HG03457 (cell line): ENCODE measurements around the gene EN2.

Experiments used
- ATAC-seq: cut with Tn5 transposase; IDR thresholded peaks from one replicate; pipeline ENCODE4 v1.9.1; 2021; ENCODE audit warnings: moderate number of reproducible peaks; ENCODE audit not compliant: unreplicated experiment

EN2 gene

GRCh38 chr7:155450558-155450969, 7.4 kb upstream of the EN2 start:
- ATAC-seq, result no peak

- no peak for ATAC-seq
Observed at GRCh38 chr7:155450970-155451801, 6.7 kb upstream of the EN2 start.

GRCh38 chr7:155451840-155452239, 6.1 kb upstream of the EN2 start:
- ATAC-seq, result no peak

GRCh38 chr7:155452505-155453295, 5.2 kb upstream of the EN2 start:
- ATAC-seq, result no peak

- ATAC-seq, result no peak
Observed at GRCh38 chr7:155453296-155454182, 4.4 kb upstream of the EN2 start.

- ATAC-seq, result no peak
Observed at GRCh38 chr7:155454183-155455112, 3.5 kb upstream of the EN2 start.

- no peak for ATAC-seq
Observed at GRCh38 chr7:155455132-155455693, 2.7 kb upstream of the EN2 start.

GRCh38 chr7:155455776-155456737, 1.9 kb upstream of the EN2 start:
- no peak for ATAC-seq

- ATAC-seq, result no peak
Observed at GRCh38 chr7:155456738-155457543, 988 bp upstream of the EN2 start.

GRCh38 chr7:155457544-155458110, 302 bp upstream of the EN2 start:
- ATAC-seq, result no peak

- no peak for ATAC-seq
Observed at GRCh38 chr7:155458878-155459699, 1.2 kb downstream of the EN2 start.

- no peak for ATAC-seq
Observed at GRCh38 chr7:155459700-155460461, 2.0 kb downstream of the EN2 start.

- no peak for ATAC-seq
Observed at GRCh38 chr7:155460926-155461613, 3.1 kb downstream of the EN2 start.

- ATAC-seq, result no peak
Observed at GRCh38 chr7:155461631-155462030, 3.7 kb downstream of the EN2 start.

GRCh38 chr7:155462163-155462735, 4.3 kb downstream of the EN2 start:
- ATAC-seq, result no peak
